NOMO-1 treated with DMSO at 0.1 percent for 48 hours (cell line): Measurements from ENCODE around the gene FNDC10.
"Not testable (repeated sequence)": the region's sequence is repeated elsewhere in the genome, so short reads cannot be mapped to it uniquely, and the experiment has no call there.

Source experiments
- DNase-seq: peaks from one replicate; lab custom pipeline; 2025; ENCODE audit not compliant: unreplicated experiment; lab: John Stamatoyannopoulos, UW

FNDC10 gene

DNA sequence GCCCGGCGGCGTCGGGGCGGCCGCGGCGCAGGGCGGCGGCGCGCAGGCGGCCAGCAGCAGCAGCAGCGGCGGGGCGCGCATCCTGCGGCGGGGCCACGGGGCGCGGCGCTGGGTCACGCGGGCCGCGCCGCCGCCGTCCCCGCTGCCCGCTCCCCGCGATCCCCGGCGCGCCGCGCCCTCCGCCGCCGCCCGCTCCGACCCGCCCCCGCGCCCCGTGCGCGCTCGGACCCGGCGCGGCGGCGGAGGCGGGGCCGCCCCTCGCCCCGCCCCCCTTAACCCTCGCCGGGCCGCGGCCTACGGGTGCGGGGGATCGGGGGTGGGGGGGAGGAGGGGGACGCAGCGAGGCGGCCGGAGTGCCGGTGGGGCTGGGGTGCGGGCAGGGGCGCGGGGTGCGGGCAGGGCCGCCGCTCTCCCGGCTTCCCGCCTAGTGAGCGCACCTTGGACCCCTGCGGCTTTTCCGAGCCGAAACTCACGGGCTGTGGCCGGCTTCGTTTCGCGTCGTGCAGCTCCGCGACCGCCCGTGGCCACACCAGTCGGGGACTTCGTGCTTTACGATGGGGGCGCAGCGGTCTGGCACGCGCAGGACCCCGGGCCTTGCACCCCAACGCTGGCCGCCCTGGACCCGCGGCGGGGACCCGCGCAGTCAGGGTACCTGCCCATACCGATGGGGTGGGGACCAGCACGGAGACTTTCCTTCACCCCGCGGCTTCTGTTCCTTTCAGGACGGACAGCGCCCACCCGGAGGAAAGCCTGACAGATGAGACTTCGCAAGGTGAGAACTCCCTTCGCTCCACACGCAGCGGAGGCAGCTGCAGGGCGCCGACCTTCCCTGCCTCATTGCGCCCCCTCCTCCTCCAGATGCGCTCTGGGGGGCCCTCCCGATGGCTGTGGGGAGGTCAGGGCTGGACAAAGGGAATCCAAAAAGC, at the start of gene FNDC10:
Gene FNDC10 (minus strand): TSS at position 201 of the 926 bp plus-strand sequence. CDS start 120 bp downstream, at position 81.
- no peak for DNase-seq

DNA sequence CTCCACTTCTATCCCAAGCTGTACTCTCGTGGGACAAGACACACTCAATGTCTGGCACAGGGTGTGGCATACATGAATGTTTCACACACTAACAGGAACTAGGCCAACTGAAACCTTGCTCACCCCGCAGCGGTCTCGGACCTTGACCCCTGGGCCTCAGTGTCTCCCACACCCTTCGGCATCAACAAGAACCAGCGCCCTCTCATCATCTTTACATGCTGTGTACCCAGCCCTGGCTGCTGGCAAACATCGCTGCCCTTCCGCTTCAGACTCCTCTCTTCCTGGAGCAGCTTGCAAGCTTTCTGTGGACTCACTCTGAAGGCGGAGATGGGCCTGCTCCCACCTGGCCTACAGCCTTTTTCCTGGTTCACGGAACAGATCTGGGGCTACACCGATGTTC, 48.3 kb upstream of the FNDC10 start:
- not testable (repeated sequence) for DNase-seq

DNA sequence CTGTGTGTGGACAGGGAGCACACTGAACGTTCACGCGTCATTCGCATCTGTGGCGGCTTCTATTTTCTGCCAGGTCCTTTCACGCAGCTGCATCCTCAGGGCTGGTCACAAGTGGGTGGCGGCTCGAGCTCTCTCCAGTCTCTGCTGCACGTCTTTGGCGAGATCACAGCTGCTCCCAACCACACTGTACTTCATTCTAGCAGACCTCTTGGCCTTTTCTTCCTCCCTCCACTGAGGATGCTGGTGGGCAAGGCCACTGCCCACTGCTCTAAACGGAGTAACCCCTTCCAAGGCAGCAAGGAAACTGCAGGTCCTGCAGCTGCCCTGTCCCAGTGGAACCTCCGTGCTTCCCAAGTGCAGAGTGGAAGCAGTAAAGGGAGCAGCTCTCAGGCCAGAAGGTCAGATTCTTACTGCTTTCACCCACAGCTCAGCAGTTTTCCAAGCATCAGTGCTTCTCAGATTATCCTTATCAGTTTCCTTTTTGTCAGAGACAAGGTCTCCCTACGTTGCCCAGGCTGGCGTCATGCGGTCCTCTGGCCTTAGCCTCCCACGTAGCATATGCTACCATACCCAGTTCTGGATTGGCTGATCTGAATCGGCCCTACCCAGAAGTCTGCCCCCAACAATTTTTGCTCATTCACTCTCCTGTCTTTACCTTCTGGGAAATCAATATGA, 47.8 kb upstream of the FNDC10 start:
- not testable (repeated sequence) for DNase-seq

DNA sequence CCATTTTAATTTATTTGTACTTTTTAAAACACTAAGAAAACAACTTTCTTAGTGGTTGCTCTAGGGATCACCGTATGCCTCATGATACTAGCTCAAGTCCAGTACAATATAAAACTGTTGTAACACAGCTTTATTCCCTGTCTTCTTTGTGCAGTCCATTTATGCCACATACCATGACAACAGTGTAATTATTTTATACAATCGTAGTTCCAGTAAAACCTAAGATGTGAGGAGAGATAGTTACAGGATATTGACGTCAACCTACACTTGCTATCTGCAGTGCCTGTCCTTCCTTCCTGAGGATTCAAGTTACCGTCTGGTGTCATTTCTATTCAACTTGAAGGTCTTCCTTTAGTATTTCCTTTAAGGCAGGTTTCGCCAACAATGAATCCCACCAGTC, 46.4 kb upstream of the FNDC10 start:
- DNase-seq, result not testable (repeated sequence)

- not testable (repeated sequence) for DNase-seq
Observed at GRCh38 chr1:1640711-1641461, 41.0 kb upstream of the FNDC10 start.

- not testable (repeated sequence) for DNase-seq
Observed at GRCh38 chr1:1640081-1640480, 40.1 kb upstream of the FNDC10 start.

GRCh38 chr1:1639368-1639767, 39.4 kb upstream of the FNDC10 start:
- DNase-seq, result not testable (repeated sequence)

GRCh38 chr1:1638528-1638927, 38.6 kb upstream of the FNDC10 start:
- DNase-seq, result not testable (repeated sequence)

GRCh38 chr1:1637479-1637875, 37.5 kb upstream of the FNDC10 start:
- not testable (repeated sequence) for DNase-seq

DNA sequence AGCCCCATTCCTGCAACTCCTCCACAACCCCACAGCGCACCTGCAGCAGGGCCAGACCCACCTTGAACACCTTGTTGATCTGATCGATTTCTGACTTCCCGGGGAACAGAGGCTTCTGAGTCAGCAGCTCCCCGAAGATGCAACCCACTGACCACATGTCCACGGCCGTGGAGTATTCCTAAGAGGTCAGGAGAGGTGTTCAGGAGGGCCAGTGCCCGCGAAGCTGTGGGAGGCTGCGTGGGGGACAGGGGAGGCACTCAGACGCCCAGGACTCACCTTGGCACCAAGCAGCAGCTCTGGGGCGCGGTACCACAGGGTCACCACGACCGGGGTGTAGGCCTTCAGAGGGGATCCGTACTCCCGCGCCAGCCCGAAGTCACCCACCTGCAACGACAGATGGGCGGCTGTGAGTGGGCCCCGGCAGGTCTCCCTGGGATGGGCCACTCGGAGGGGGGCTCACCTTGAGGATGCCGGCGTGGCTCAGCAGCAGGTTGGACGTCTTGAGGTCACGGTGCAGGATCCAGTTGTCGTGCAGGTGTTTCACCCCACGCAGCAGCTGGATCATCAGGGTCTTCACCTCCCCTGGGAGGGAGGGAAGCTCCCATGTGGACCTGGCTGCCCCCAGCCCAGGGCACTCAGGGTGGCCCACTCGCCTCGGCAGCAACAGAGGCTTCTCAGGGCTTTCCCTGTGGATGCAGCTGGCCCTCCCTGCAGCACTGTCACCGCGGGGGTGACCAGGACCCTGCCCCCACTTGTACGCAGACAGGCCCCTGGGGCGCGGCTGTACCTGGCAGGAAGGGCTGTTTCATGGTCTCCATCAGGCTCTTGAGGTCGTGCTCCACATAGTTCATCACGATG, 36.9 kb upstream of the FNDC10 start:
- DNase-seq, result not testable (repeated sequence)

GRCh38 chr1:1634613-1635012, 34.7 kb upstream of the FNDC10 start:
- not testable (repeated sequence) for DNase-seq

DNA sequence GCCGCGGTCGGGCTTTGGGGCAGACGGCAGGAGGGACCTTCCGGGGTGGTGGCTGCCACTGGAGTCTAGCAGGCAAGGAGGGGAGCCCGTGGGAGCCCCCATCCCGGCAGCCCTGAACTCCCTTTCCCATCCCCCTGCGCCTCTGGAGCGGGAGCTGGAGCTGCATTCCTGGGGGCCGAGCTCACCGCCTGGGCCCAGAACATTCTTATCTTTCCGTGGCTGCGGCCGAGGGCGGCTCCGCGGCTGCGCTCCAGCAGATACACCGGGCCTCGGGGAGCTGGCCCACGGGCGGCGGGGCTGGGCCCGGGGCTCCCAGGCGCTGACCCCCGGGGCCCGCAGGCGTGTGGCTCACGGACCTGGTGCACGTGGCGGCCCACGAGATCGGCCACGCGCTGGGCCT, 33.5 kb upstream of the FNDC10 start:
- DNase-seq, result not testable (repeated sequence)

DNA sequence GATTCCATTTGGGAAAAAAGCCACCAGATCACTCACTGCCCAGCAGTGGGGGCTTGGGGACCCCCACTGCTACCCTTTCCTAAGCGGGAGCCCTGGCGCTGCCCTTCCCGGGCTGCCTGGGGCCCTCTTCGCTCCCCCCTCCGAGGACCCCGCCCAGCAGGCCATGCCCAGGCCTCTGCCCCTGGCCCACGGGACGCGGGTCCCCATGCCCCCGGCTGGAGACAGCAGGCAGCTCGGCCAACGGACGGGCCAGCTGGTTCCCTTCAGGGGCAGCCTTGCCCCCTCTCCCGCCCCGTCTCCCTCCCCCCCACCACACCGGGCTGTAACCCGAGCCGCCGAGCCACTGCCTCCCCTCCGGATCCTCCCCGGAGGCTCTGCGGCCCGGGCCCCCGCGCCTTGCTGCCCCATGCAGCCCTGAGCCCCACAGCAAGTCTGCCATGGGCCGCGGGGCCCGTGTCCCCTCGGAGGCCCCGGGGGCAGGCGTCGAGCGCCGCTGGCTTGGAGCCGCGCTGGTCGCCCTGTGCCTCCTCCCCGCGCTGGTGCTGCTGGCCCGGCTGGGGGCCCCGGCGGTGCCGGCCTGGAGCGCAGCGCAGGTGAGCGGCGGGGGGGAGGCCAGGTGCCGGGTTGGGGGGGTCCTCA, 32.0 kb upstream of the FNDC10 start, which contains the start of gene MMP23B:
Gene MMP23B (plus strand): TSS at position 392 of the 639 bp plus-strand sequence. CDS start 46 bp downstream, at position 438.
- DNase-seq, result no peak

- no peak for DNase-seq
Observed at GRCh38 chr1:1630965-1631781, 31.2 kb upstream of the FNDC10 start.

DNA sequence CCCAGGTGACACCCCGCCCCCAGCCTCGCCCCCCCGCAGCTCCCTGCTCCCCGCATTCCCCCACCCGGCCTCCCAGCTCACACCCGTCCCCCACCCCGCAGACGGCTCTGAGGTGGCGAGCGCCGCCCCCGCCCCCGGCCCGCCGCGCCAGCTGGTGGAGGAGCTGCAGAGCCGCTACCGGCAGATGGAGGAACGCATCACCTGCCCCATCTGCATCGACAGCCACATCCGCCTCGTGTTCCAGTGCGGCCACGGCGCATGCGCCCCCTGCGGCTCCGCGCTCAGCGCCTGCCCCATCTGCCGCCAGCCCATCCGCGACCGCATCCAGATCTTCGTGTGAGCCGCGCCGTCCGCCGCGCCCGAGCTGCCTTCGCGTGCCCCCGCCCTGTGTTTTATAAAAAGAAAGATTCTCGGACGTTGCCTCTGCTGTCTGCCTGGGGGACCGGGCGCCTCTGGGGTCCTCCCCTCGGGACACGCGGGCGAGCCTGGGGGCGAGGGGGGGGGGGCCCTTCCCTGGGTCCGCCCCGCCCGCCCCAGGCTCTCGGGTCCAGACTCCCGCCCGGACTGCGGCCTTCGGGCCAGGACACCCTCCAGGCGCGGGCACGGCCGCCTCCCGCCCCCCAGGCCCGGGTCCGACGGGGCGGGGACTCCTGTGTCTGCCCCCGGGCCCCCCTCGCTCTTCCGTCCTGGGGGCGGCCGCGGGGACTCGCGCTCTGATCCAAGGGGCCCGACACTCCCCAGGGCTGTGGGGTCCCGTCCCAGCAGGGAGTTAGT, 30.4 kb upstream of the FNDC10 start:
- DNase-seq, result no peak

- DNase-seq, result no peak
Observed at GRCh38 chr1:1629430-1630190, 29.7 kb upstream of the FNDC10 start.

DNA sequence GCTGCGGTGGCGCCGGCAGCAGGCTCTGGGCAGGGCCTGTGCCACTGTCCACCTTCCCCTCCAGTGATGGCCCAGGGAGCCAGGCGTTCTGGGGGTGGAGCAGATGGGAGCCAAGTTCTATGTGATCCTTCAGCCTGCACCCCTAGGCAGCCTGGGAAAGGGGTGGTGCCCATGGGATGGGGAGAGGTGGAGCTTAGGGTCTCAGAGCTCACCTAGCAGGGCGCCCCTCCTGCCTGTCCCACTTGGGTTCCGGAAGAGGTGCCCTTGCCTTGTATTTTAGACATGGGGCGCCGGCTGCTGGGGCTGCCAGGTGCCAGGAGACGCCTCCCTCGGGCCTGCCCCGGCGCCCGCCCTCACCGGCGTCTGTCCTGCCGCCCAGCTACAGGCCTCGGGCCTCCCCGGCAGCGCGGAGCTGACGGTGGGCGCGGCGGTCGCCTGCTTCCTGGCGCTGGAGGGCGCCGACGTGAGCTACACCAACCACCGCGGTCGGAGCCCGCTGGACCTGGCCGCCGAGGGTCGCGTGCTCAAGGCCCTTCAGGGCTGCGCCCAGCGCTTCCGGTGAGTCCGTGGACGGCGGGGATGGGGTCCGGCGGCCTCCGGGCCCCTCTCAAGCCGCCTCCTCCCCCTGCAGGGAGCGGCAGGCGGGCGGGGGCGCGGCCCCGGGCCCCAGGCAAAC, 29.0 kb upstream of the FNDC10 start:
- DNase-seq, result no peak
